Esophagus muscularis mucosa (tissue), 4 donors: ENCODE measurements around the gene NQO2.

Experiments
- CTCF ChIP-seq, 3 experiments: fragments of 200-600 bp in 2 of 3; fragments of 450-650 bp in 1 of 3; sonication (generic) in 2 of 3; IDR thresholded peaks; one replicate each; pipeline ENCODE4 v1.5.1; 2017 to 2019; ENCODE audit warnings: antibody characterized with exemption in 3 of 3, mild to moderate bottlenecking in 2 of 3, moderate library complexity in 1 of 3
- EP300 ChIP-seq: sonication (generic); formaldehyde crosslinking; IDR thresholded peaks from one replicate; pipeline ENCODE4 v1.6.1; 2017; ENCODE audit warnings: antibody characterized with exemption
- POLR2AphosphoS5 ChIP-seq, 2 donors: sonication (generic); formaldehyde crosslinking; IDR thresholded peaks; one replicate each; pipeline ENCODE4 v1.6.1; 2017; ENCODE audit warnings: antibody characterized with exemption in 2 of 2

GRCh38 chr6:2986722-2987221 is 12.9 kb upstream of the NQO2 start:
- no peak for TF ChIP-seq CTCF (IDR thresholded peaks at IDR 0.05)
- TF ChIP-seq POLR2AphosphoS5 (IDR thresholded peaks at IDR 0.05) = peak; percentile 27 to 47
- no peak for TF ChIP-seq EP300
